Hindlimb muscle (tissue), 1 donor: ENCODE results near the gene USP8. TPM values are rescaled to one million over a fixed set of nuclear protein-coding genes. Genes with fewer than 3 reads are reported as not detected.

Source experiments
- DNase-seq: peaks from one replicate; pipeline ENCODE4 v3.0.0-alpha.2; 2013
- polyA plus RNA-seq: library from polyadenylated mRNA; unstranded; fragments of 120-200 nt; gene quantifications from one replicate; pipeline ENCODE4 v1.2.1, GENCODE V29; 2013; ENCODE audit not compliant: insufficient read length

Gene USP8
- polyA plus RNA-seq, 1 donor: 24.3 TPM

GRCh38 chr15:50544368-50544767 is 120.2 kb downstream of the USP8 start:
- no peak for DNase-seq

- no peak for DNase-seq
Observed at GRCh38 chr15:50546566-50546965, 122.4 kb downstream of the USP8 start, which contains the start of gene USP50. USP50 (minus strand) TSS chr15:50546666; CDS start chr15:50546525, 141 bp downstream.

GRCh38 chr15:50549326-50549725 is 125.1 kb downstream of the USP8 start:
- DNase-seq: no peak

- no peak for DNase-seq
Observed at GRCh38 chr15:50552238-50552637, 128.0 kb downstream of the USP8 start.

- DNase-seq: no peak
Observed at GRCh38 chr15:50556642-50557371, 132.6 kb downstream of the USP8 start.

- no peak for DNase-seq
Observed at GRCh38 chr15:50558012-50558411, 133.8 kb downstream of the USP8 start.

- DNase-seq: no peak
Observed at GRCh38 chr15:50562735-50563640, 138.8 kb downstream of the USP8 start.

GRCh38 chr15:50563756-50564155 is 139.6 kb downstream of the USP8 start:
- DNase-seq: no peak

Other genes with a start within 250 kb of the USP8 start
- gene SLC27A2, start 242.2 kb upstream of the USP8 start, polyA plus RNA-seq: 0.39 TPM
- gene HDC, start 158.7 kb upstream of the USP8 start, polyA plus RNA-seq: 0.71 TPM
- 16.2 TPM for gene GABPB1, start 69.2 kb upstream of the USP8 start, polyA plus RNA-seq
- 0.57 TPM for gene USP50, start 122.3 kb downstream of the USP8 start, polyA plus RNA-seq